Left forelimb (tissue), 1 donor: ENCODE results near the gene RAB11FIP3.

Experiments used
- DNase-seq: peaks from one replicate; pipeline ENCODE4 v3.0.0-alpha.2; 2018; ENCODE audit warnings: low spot score

Gene RAB11FIP3

GRCh38 chr16:424033-424622, 1.3 kb upstream of the RAB11FIP3 start:
- no peak for DNase-seq

DNA sequence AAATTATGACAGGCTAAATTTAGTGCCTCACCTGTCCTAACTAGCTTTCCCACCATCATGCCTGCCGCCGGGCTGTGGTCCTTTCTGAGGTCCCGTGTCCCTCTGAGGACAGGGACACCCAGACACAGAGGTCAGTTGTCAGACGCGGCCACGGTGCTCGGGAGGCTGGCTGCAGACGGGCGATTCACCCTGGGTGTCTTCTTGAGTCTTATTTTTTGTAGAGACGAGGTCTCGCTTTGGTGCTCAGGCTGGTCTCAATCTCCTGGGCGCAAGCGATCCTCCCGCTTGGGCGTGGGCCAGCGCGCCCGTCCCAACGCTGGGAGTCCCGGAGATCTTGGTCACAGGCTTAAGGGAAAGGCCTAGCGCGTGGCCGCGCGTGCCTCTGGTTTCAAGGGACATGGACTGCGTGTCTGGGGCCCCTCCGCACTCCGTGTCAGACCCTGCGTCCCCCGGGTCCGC, 797 bp upstream of the RAB11FIP3 start:
- DNase-seq = no peak

DNA sequence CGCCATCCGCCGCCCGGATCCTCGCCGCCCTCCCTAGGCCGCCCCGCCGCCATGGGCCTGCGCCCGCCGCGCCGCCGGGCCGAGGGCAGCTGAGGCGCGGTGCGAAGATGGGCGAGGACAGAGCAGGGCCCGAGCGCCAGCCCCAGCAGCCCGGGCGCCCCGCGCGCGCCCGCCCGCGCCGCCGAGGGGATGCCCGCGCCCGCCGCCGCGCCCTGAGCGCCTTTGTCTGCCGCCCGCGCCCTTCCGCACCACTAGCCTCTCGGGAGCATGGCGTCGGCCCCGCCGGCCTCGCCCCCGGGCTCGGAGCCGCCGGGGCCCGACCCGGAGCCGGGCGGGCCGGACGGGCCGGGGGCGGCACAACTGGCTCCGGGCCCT, 278 bp downstream of the RAB11FIP3 start:
- no peak for DNase-seq

GRCh38 chr16:426115-426905, 861 bp downstream of the RAB11FIP3 start:
- DNase-seq = no peak

DNA sequence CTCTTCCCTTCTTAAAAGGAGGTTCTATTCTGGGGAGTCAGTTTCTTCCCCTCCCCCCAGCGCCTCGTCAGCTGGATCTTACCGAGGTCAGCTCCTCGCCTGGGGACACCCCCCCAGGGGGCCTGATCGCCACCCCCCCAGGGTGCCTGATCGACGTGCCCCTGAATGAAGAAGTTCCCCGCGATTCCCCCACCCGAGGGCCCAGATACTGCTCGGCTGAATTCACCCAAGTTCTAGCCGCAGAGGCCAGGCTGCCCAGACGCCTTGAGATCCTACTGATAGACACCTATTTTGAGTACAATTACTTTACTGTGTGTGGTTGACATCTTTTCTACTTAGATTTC, 1.4 kb downstream of the RAB11FIP3 start:
- no peak for DNase-seq

DNA sequence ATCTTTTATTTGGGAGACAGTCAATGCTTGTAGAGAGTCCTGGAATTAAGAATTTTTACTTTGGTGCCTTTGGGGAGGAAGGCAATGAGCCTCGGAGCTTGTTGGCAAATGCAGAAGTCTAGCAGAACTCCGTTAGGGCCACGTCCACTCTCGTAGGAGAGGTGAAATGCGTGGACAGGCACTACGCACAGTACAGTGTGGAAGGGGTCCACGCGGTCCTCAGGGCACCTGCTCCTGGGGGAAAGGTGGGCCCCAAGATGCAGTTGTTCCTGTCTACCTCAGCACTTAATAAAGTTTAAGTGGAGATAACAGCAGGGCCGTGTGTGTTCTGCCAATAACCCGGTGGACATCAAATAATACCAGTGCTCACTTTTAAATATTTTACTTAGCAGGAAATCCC, 1.8 kb downstream of the RAB11FIP3 start:
- DNase-seq = no peak

DNA sequence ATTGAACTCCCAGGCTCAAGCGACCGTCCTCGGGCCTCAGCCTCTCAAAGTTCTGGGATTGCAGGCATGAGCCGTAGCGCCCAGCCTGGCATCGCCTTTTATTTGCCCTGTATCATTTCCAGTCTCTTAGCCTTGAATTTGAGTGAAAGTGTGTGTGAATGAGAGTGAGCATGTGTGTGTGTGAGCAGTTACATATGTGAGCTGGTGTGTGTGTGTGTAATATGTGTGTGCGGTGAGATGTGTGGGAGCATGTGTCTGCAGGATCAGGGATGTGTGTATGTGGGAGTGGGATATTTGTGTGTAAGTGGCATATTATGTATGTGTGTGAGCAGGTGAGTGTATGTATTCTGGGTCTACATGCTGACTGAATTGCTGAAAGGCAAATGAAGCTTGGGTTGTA, 5.5 kb downstream of the RAB11FIP3 start:
- no peak for DNase-seq

- DNase-seq = no peak
These were observed 15.2 kb downstream of the RAB11FIP3 start for GRCh38 chr16:440627-441026.

GRCh38 chr16:441447-441846, 16.0 kb downstream of the RAB11FIP3 start:
- DNase-seq = no peak

DNA sequence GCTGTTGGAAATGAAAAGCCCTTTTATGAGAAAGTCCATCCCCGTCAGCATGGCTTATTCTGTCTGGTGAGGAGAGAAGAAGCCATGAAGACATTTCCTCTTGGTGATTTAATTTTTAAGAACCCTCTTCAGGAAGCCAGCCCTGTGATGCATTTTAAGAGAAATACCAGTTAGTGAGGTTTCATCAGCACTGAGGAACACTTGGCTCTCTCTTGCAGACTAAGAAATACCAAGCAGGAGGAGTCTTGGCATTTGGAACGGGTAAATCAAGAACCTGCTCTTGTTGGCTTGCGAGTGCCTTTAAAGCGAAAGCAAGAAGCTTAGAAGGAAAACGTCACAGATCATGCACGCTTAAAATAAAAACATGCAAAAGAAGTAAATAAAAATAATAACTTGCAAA, 17.5 kb downstream of the RAB11FIP3 start:
- no peak for DNase-seq

DNA sequence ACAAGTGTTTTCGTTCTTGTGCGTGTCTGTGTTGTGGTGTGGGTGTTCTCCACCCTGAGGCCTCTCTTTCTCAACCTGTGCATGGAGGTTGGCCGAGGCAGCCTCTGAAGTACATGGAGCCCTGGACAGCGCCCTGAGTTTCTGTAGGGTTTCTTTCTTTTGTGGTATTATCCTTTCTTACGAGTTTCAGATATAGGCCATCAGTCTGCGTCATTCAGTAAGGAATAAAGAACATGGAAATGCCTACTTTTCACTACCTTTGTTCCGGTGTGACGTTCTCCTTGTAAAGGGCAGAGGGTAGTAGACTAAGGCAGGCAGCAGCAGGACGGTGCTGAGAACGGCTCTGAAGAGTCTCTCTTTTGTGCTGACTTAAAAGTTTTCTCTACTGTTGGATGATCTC, 18.6 kb downstream of the RAB11FIP3 start:
- DNase-seq = no peak

GRCh38 chr16:445566-445965, 20.1 kb downstream of the RAB11FIP3 start:
- DNase-seq = no peak

DNA sequence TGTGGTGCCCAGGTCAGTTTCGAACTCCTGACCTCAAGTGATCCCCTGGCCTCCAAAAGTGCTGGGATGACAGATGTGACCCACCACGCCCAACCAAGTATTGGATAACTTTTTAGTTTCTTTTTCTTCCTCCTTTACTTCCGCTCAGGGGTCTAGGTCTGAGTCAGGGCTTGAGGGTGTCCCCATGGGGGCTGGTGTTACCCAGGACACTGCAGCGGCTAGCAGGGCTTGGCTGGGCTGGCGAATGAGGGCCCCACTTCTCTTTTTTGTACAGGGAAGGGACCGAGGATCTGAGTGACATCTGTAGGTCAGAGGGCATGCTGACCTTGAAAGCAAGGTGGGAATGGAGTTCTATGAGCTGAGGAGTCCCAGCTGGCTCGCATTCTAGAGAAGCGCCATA, 24.9 kb downstream of the RAB11FIP3 start:
- DNase-seq = no peak

DNA sequence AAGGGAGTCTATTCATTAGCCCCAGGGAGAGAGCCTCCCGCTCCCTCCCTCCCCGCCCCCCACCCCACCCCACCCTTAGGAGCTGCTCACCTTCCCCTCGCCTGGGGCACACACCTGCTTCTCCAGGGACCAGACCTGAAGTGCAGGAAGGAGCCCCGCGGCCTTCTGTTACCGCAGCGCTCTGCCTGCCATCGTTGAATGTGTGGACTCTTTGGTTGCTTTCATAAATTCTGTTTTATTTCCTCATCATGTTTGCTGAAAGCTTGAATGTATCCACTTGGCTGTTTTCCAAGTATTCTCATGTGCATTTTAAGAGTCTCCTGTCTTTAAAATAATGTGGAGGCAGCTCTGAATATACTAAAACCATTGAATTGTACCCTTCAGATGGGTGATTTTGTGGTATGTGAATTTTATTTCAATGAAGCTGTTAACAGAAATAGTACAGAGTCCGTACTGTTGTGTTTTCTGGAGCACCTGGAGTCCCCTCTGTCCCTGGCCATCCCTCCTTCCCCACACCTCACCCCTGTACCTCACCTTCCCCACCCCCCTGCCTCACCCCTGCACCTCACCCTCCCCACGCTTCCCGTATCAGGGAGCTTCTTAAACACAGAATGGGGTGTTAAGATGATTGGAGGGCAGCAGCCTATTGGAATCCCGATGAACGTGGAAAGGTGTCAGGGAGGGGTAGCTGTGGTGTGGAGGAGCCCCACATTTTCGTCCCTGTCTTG, 25.5 kb downstream of the RAB11FIP3 start:
- DNase-seq = no peak

GRCh38 chr16:454397-454940, 29.0 kb downstream of the RAB11FIP3 start:
- DNase-seq = no peak

- no peak for DNase-seq
These were observed 30.0 kb downstream of the RAB11FIP3 start for GRCh38 chr16:455453-455852.

DNA sequence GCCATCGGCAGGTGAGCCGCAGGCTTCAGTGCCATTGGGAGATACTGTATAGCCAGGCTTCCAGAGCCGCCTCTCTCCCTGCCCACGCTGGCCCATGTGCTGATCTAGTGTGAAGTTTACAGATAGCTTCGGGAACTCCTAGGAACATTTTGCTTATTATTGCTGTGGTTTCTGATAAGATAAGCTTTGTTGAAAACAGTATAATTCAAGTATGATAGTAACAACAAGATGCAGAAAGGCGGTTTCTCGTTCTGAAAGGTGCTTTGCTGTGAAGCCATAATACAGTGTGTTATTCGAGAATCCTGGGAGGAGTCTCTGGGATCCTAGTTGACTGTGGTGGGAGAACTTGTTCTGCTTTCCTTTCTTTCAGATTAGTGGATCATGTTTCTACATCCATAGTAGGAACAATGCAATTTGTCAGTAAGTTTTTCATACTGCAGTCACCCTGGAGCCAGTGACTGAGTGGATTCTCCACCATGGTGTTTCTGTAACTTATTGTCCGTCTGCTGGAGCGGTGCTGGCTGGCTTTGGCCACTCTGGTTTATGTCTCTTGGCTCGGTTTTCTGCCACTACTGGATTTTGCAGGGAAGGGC, 31.5 kb downstream of the RAB11FIP3 start:
- DNase-seq = no peak

DNA sequence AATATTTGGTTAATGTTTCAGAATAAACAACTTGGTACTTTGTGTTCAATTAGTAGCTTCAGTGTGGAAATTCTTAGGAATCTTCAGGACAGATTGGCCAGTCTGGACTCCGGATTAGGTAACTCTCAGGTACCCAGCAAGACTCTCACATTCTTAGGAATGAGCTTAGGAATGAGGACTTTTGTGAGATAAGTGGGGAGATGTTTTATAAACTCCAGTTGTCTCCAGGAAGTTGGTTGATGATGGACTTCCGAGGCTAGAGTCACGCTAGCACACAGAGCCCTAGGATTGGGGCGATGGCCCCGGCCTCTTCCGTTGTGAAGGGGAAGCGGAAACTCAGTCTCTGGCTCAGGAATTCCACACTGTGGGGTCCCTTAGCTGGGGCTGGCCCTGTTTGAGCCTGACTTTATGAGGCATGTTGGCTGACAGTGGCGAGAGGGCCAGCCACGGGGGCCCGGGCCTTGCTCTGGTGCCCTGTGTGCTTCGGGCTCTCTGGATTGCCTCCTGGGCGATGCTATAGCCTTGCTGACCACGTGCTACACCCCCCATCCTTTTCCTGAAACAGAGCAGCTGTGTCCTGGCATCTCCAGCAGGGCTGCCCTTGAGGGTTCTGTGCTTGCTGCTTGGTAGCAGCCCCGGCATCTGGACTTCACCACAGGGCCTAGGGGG, 32.4 kb downstream of the RAB11FIP3 start:
- no peak for DNase-seq

DNA sequence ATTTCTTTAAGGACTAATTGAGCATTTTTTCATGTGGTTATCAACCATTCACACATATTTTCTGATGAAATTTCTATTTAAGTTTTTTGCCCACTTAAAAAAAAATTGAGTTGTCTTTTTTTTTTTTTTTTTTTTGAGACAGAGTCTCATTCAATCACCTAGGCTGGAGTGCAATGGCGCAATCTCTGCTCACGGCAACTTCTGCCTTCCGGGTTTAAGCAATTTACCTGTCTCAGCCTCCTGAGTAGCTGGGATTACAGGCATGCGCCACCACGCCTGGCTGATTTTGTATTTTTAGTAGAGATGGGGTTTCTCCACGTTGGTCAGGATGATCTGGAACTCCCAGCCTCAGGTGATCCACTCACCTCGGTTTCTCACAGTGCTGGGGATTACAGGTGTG, 34.3 kb downstream of the RAB11FIP3 start:
- DNase-seq = no peak

- DNase-seq = no peak
These were observed 35.3 kb downstream of the RAB11FIP3 start for GRCh38 chr16:460787-461186.

DNA sequence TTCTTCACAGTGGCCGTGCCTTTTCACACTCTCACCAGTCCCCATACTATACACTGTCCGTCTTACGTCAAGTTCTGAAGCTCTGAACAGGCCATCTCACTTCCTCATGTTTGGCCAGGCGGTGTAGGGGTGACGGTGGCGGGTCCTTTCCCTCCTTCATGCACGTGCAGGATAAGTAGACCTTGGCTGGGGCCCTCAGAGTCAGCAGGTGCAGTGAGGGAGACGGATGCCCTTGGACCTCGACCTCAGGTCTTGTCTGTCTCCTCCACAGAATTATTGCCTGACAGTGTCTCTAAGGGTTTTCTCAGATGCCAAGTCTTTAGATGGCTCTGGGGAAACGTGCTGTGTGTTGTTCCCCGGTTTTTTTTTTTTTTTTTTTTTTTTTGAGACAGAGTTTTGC, 37.6 kb downstream of the RAB11FIP3 start:
- DNase-seq = no peak

- DNase-seq = no peak
These were observed 41.2 kb downstream of the RAB11FIP3 start for GRCh38 chr16:466651-467050.
